Ramos (cell line): Measurements from ENCODE around the gene CCDC171.

ENCODE experiments used
- in situ Hi-C: fragments of 300-500 bp; cut with MboI; formaldehyde crosslinking; loops from one replicate; pipeline ENCODE4 v1.14.3; 2022; ENCODE audit warnings: low sequenced_read_pairs; ENCODE audit not compliant: unreplicated experiment

The CCDC171 gene

GRCh38 chr9:15965246-15965745, 412.5 kb downstream of the CCDC171 start:
- in situ Hi-C loops: no loop called here

DNA sequence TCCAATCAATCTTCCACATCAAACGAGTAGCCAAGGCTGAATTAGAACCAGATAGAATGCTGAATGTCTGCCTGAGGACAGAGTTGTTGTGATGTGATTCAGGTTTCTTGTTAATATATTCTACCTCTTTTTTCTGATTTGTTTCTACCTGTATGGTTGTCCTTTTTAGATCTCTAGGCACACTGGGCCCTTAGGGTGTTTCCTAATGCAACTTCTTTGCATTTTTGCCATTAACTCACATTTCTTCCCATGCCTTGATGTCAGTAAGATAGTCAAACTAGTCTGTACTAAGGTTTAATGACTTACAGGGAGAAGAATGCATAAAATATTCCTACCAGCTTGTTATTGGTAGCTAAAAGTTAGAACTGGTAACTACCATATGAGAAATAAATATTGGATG, 413.6 kb downstream of the CCDC171 start:
- in situ Hi-C loops: no loop called here

GRCh38 chr9:15967068-15967467, 414.2 kb downstream of the CCDC171 start:
- in situ Hi-C loops: no loop called here

GRCh38 chr9:15972760-15973159, 419.9 kb downstream of the CCDC171 start:
- in situ Hi-C loops: no loop called here

DNA sequence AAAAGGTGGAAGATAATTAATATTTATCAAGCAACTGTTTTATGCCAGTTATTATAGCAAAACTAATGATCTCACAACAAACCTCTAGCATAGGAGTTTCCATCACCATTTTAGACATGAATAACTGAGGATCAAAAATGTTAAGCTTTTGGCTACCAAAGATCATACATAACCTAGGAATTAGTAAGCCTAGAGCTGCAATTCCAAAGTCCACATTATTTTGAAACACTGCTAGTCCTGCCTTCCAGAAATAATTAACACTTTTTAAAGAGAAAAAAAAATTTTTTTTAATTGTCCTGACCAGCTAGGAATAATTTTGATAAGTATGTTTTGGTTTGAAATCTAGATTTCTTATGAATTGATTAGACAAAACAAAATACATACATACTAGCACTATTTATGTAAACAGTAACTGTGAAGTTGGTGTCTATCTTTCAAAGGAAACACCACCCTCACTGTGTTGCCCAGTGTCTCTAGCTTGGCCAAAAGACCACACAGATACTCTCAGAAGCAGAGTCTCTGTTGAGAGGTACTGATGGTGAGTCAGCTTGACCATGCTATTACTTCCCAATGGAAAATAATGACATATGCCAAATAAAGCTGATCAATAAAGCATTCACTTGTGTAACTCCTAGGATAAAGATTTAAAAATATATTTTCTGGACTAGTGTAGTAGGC, 422.4 kb downstream of the CCDC171 start:
- in situ Hi-C loops: no loop called here

DNA sequence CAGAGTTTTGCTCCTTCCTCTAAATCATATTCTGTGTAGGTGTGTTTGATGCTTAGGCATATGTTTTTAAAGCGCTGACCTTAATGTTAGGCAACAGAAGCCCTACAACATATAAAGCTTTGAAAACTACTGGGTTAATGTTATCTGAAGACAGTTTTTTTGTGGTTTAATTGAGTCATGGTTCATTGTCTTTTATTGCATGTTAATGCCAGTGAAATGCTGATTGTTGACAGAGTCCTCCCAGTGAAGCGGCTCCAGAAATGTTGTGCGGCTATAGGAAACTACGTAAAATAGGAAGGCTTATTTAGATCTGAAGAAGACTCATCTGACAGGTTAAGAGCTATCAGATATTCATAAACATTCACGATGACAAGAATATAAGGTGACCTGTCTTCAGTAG, 424.6 kb downstream of the CCDC171 start:
- in situ Hi-C loops: no loop called here

DNA sequence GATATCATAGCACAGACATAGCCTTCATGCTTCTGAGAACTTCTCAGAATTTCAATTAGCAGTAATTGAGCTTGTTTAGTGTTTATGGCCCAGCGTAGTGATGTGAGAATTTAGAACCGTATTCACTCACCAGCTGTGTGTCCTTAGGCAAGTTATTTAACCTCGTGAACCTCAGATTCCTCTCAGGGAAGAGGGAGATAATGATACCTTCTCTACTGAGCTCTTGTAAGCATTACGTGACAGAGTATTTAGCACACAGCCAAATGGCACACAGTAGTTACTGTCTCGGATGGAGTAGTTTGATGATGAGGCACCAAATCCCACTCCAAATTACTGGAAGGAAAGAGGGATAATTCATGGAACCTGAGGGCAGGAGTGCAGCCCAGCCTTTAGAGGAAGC, 429.3 kb downstream of the CCDC171 start:
- in situ Hi-C loops: no loop called here

DNA sequence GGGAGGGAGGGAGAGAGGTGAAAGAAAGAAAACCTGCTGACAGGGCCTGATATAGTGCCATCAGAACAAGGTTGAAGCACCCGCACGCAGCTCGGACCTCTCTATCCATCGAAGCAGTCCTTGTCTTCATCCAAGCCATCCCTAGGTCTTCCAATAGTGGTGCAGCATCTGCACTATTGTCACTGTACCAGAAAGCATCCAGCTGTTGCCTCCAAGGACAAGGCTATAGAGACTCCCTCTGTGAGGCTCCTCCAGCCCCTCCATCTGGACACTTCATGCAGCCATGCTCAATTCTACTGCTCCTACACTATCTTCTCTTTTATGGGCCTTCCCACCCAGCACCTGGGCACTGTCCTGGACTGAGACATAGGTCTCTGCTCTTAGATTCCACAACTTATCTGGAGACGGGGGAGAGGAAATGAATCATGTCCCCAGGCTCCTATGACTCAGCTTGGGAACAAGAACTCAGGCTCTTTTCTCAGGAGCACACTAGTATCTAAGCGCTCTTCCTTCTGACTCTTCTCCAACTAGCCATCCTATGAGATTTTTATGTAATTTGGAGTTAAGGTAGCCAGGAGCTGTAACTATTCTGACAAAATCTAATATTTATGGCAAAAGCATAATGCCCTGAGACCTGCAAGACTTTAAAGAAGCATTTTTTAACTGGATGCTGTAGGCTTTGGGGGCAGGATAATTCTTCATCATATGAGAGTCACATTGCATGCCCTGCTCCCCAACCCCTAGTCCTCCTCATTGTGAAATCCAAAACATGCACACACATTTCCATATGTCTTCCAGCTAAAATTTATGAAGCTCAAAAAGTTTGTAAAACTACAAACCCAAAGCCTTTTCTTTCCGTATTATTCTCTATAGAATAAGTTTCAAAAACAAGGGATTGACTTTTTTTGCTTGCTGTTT, 446.8 kb downstream of the CCDC171 start:
- in situ Hi-C loops: no loop called here

GRCh38 chr9:16000811-16001210, 448.0 kb downstream of the CCDC171 start:
- in situ Hi-C loops: no loop called here

- in situ Hi-C loops: no loop called here
Observed at GRCh38 chr9:16001856-16002255, 449.0 kb downstream of the CCDC171 start.

DNA sequence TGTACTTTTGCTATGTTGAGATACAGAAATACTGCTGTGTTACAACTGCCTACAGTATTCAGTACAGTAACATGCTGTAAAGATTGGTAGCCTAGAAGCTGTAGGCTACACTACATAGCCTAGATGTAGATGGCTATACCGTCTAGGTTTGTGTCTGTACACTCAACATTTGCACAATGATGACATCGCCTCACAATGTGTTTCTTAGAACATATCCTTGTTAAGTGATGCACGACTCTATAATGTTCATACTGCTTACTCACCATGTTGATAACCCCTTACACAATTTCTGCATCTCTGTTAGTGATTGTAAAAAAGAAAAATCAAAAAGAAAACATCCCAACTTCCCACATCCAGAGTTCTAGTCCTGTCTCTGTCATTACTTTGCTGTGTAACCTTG, 450.0 kb downstream of the CCDC171 start:
- in situ Hi-C loops: no loop called here

DNA sequence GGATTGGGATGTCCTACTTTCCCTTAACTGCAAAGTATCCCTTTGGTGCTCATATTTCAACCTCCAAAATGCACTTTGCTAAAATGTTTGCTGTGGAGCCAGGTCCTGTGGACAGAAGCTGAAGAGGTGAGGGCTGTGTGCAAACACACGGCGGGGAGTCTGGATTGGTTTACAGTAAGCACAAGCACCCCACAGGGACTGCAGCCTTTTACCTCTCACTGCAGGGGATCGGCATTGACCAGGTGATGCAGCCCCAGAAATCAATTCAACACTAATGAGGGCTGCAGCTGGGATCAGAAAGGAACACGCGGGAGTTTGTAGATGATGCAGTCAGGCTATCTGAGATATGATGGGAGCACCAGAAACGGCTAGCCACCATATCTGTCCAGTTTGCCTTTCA, 450.9 kb downstream of the CCDC171 start:
- in situ Hi-C loops: no loop called here

GRCh38 chr9:16004613-16005012, 451.8 kb downstream of the CCDC171 start:
- in situ Hi-C loops: no loop called here

DNA sequence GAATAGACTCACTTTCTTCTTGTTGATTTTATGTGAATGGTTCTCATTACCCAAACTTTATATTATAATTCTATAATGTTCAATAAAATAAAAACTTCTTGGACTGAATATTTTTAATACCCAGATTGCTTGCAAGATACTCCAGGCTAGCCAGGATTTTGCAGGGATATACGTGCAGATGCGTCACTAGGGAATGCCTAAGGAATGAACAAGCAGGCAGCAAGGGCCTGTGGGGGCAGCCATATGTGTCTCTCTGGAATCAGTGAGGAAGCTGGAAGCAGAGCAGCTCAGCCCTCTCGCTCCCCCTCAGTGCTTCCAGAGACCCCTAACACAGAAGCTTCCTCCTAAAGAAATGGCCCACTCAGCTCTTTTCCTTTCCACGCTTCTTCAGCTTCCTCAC, 457.4 kb downstream of the CCDC171 start:
- in situ Hi-C loops: no loop called here

- in situ Hi-C loops: no loop called here
Observed at GRCh38 chr9:16012621-16013020, 459.8 kb downstream of the CCDC171 start.

- in situ Hi-C loops: no loop called here
Observed at GRCh38 chr9:16013366-16013765, 460.5 kb downstream of the CCDC171 start.

GRCh38 chr9:16013826-16014225, 461.0 kb downstream of the CCDC171 start:
- in situ Hi-C loops: no loop called here

DNA sequence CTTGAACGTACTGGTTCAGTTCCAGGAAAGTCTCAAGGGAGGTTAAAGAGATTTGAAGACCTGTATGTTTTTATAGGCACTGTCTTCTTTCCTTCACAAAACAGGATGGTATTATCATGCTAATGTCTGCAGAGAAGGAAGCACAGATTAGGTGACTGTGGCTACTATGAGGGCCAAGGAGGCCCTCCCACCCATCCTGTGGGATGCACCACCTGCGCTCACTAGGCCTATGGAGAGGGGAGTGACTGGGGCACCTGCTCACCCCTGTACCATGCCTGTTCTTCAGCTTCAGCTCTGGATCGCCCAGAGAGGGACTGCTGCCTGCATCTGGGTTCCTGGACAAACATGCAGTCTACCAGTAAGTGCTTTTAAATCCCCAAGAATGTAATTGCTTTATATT, 469.4 kb downstream of the CCDC171 start:
- in situ Hi-C loops: no loop called here

DNA sequence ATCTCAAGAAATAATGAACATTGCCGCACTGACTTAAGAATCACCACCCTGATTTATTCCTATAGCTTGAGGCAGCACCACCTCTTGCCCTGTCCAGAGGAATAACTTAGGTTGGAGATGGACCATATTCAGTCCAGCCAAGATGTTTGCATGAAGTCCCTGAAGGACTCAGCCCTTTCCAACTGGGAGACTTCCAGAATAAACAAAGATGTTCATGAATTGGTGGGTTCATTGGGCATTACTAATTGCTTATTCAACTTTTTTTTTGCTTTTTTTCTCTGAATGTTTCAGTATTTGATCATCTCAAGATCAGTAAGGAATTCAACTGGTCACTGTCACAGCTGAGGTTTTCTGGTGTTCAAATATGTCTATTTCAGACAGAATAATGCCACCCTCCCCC, 470.6 kb downstream of the CCDC171 start:
- in situ Hi-C loops: no loop called here
